IMR-90 (cell line): ENCODE data around the gene TRIP6. TPM values are rescaled to one million over a fixed set of nuclear protein-coding genes. Genes with fewer than 3 reads are reported as not detected.
A peak's percentile ranks its signal among the peaks of the same experiment; 100 is the strongest.

Source experiments
- ATAC-seq: fragments of 200-7000 bp; cut with Tn5 transposase; 2 replicates; pipeline ENCODE4 v1.9.1; 2020; ENCODE audit warnings: low read depth, mild to moderate bottlenecking, moderate library complexity
- BruUV-seq: library from RNA; stranded (reverse); fragments of 400-500 nt; replicated peaks from 2 replicates; lab custom pipeline; 2021; lab: Mats Ljungman, UMichigan
- CTCF ChIA-PET: fragments of 300-600 bp; formaldehyde crosslinking; extraction: SDS; loops from one replicate; lab custom pipeline; 2021; ENCODE audit warnings: antibody characterized with exemption; lab: Yijun Ruan, JAX
- POLR2A ChIA-PET: fragments of 300-600 bp; sonication (Branson Sonifier 250); formaldehyde crosslinking; loops from one replicate; lab custom pipeline; 2022; ENCODE audit warnings: antibody characterized with exemption; ENCODE audit not compliant: unreplicated experiment; lab: Charles Lee
- DNase-seq: peaks from one replicate; pipeline ENCODE4 v3.0.0; 2013
- H2AFZ ChIP-seq: replicated peaks from 2 replicates; pipeline ENCODE3; 2013; ENCODE audit warnings: low read length, mild to moderate bottlenecking; ENCODE audit not compliant: poor library complexity
- H2AK5ac ChIP-seq: 2 replicates; pipeline ENCODE4 v1.6.1; 2013; ENCODE audit warnings: low read depth, low read length, inconsistent platforms
- H2AK9ac ChIP-seq: replicated peaks from 2 replicates; pipeline ENCODE3; 2013; ENCODE audit warnings: mild to moderate bottlenecking, low read depth, low read length, moderate library complexity; ENCODE audit not compliant: poor library complexity
- H2BK120ac ChIP-seq: 2 replicates; pipeline ENCODE4 v1.6.1; 2013; ENCODE audit warnings: low read depth, low read length, inconsistent platforms
- H2BK15ac ChIP-seq: 3 replicates; pipeline ENCODE4 v1.6.1; 2013; ENCODE audit warnings: low read depth, low read length, inconsistent platforms
- H2BK20ac ChIP-seq: 2 replicates; pipeline ENCODE4 v1.6.1; 2013; ENCODE audit warnings: low read depth, mild to moderate bottlenecking, inconsistent platforms, low read length, moderate library complexity
- H2BK5ac ChIP-seq: 2 replicates; pipeline ENCODE4 v1.6.1; 2013; ENCODE audit warnings: mild to moderate bottlenecking, low read depth, low read length, inconsistent platforms; ENCODE audit not compliant: poor library complexity, severe bottlenecking
- H3K14ac ChIP-seq: replicated peaks from 2 replicates; pipeline ENCODE4 v1.6.1; 2013; ENCODE audit warnings: low read depth, low read length, inconsistent platforms
- H3K18ac ChIP-seq: 2 replicates; pipeline ENCODE4 v1.6.1; 2013; ENCODE audit warnings: low read depth, low read length, control low read depth
- H3K23ac ChIP-seq: 2 replicates; pipeline ENCODE4 v1.6.1; 2013; ENCODE audit warnings: low read depth, low read length, inconsistent platforms
- H3K27ac ChIP-seq: 2 replicates; pipeline ENCODE4 v1.5.1; 2013; ENCODE audit warnings: mild to moderate bottlenecking, control low read depth, low read length; ENCODE audit not compliant: insufficient read depth
- H3K27me3 ChIP-seq: 2 replicates; pipeline ENCODE4 v1.6.1; 2013; ENCODE audit warnings: low read length; ENCODE audit not compliant: control insufficient read depth, insufficient read depth
- H3K36me3 ChIP-seq: 2 replicates; pipeline ENCODE4 v1.6.1; 2013; ENCODE audit warnings: low read length, mixed read lengths; ENCODE audit not compliant: control insufficient read depth, insufficient read depth
- H3K4ac ChIP-seq: 2 replicates; pipeline ENCODE4 v1.6.1; 2013; ENCODE audit warnings: low read depth, low read length, inconsistent platforms
- H3K4me1 ChIP-seq: 2 replicates; pipeline ENCODE4 v1.6.1; 2013; ENCODE audit warnings: low read length, mixed read lengths; ENCODE audit not compliant: control insufficient read depth, insufficient read depth
- H3K4me2 ChIP-seq: 2 replicates; pipeline ENCODE4 v1.6.1; 2013; ENCODE audit warnings: low read depth, mild to moderate bottlenecking, control low read depth, low read length, moderate library complexity
- H3K4me3 ChIP-seq: 2 replicates; pipeline ENCODE4 v1.5.1; 2013; ENCODE audit warnings: low read depth, mild to moderate bottlenecking, control low read depth, low read length, moderate library complexity; ENCODE audit not compliant: insufficient read depth
- H3K56ac ChIP-seq: 2 replicates; pipeline ENCODE4 v1.6.1; 2013; ENCODE audit warnings: low read length, inconsistent platforms; ENCODE audit not compliant: insufficient read depth; ENCODE audit errors: extremely low read depth
- H3K79me1 ChIP-seq, 2 experiments: 2 replicates each; pipeline ENCODE4 v1.6.1; 2013; ENCODE audit warnings: low read length in 2 of 2, inconsistent platforms in 1 of 2, low read depth in 1 of 2
- H3K9ac ChIP-seq: 2 replicates; pipeline ENCODE4 v1.6.1; 2013; ENCODE audit warnings: low read depth, low read length, control low read depth
- H3K9me1 ChIP-seq: 2 replicates; pipeline ENCODE4 v1.6.1; 2013; ENCODE audit warnings: low read length, inconsistent platforms; ENCODE audit not compliant: insufficient read depth
- H3K9me3 ChIP-seq: 2 replicates; pipeline ENCODE4 v1.6.1; 2013; ENCODE audit warnings: low read length; ENCODE audit not compliant: control insufficient read depth, insufficient read depth
- H4K20me1 ChIP-seq: 2 replicates; pipeline ENCODE4 v1.6.1; 2013; ENCODE audit warnings: low read length, inconsistent platforms; ENCODE audit not compliant: insufficient read depth
- H4K5ac ChIP-seq: 2 replicates; pipeline ENCODE4 v1.6.1; 2013; ENCODE audit warnings: mild to moderate bottlenecking, low read depth, low read length, control low read depth
- H4K8ac ChIP-seq, 2 experiments: 2 replicates each; pipeline ENCODE4 v1.6.1; 2013; ENCODE audit warnings: low read depth in 2 of 2, low read length in 2 of 2, control low read depth in 1 of 2, inconsistent platforms in 1 of 2
- H4K91ac ChIP-seq: 2 replicates; pipeline ENCODE4 v1.6.1; 2013; ENCODE audit warnings: low read depth, low read length, inconsistent platforms; ENCODE audit not compliant: insufficient read depth
- CEBPB ChIP-seq: IDR thresholded peaks from 2 replicates; pipeline ENCODE4 v1.6.1; 2012; ENCODE audit warnings: low read depth, low read length, improper control_type of control experiment
- CHD1 ChIP-seq: IDR thresholded peaks from 2 replicates; pipeline ENCODE4 v1.6.1; 2012; ENCODE audit warnings: low read depth, low read length, improper control_type of control experiment
- MAZ ChIP-seq: IDR thresholded peaks from 2 replicates; pipeline ENCODE4 v1.6.1; 2012; ENCODE audit warnings: low read depth, mild to moderate bottlenecking, low read length, improper control_type of control experiment, moderate library complexity, borderline replicate concordance
- MXI1 ChIP-seq: IDR thresholded peaks from 2 replicates; pipeline ENCODE4 v1.6.1; 2012; ENCODE audit warnings: low read depth, mild to moderate bottlenecking, low read length, moderate library complexity, borderline replicate concordance
- NFE2L2 ChIP-seq: fragments of 150-350 bp; IDR thresholded peaks from 2 replicates; pipeline ENCODE4 v1.6.1; 2016; ENCODE audit warnings: low read depth, mild to moderate bottlenecking, low read length
- POLR2A ChIP-seq: IDR thresholded peaks from 2 replicates; pipeline ENCODE4 v1.6.1; 2012; ENCODE audit warnings: mild to moderate bottlenecking, low read depth, low read length
- RCOR1 ChIP-seq: IDR thresholded peaks from 2 replicates; pipeline ENCODE4 v1.6.1; 2012; ENCODE audit warnings: mild to moderate bottlenecking, low read length, improper control_type of control experiment; ENCODE audit not compliant: insufficient replicate concordance
- RFX5 ChIP-seq: IDR thresholded peaks from 2 replicates; pipeline ENCODE4 v1.8.0; 2012; ENCODE audit warnings: low read depth, mild to moderate bottlenecking, low read length, moderate library complexity
- SMC3 ChIP-seq: fragments of 150-350 bp; IDR thresholded peaks from 2 replicates; pipeline ENCODE4 v1.6.1; 2016; ENCODE audit warnings: low read depth, mild to moderate bottlenecking, antibody characterized with exemption, low read length, moderate library complexity
- WGBS, 2 experiments: methylation state at CpG; one replicate each; pipeline versions ENCODE4 v1.1.5 to v1.1.7; 2013; ENCODE audit warnings: missing lambda C conversion rate in 2 of 2; ENCODE audit not compliant: insufficient read length in 1 of 2; ENCODE audit errors: extremely low coverage in 2 of 2; 5-methylcytosine and 5-hydroxymethylcytosine counted together
- dilution Hi-C: fragments of 300-500 bp; cut with HindIII; formaldehyde crosslinking; loops from one replicate; pipeline ENCODE4 v1.14.3; 2018; ENCODE audit warnings: low sequenced_read_pairs; ENCODE audit not compliant: unreplicated experiment
- in situ Hi-C: fragments of 300-500 bp; cut with MboI; formaldehyde crosslinking; loops from 3 replicates; pipeline ENCODE4 v1.14.3; 2019; ENCODE audit warnings: low sequenced_read_pairs, inconsistent platforms, mixed read lengths
- intact Hi-C: fragments of 100-400 bp; cut with micrococcal nuclease; formaldehyde crosslinking; loops from 2 replicates; pipeline ENCODE4 v1.10.0; 2022
- polyA plus RNA-seq, 3 experiments: library from polyadenylated mRNA; depleted of rRNA; stranded (reverse); fragments of >200 nt; gene quantifications; 2 replicates each; pipeline ENCODE4 v1.2.3, GENCODE V29; 2012; ENCODE audit warnings: low replicate concordance in 1 of 3
- total RNA-seq: library from RNA; depleted of rRNA; stranded (reverse); fragments of >200 nt; gene quantifications from 2 replicates; pipeline ENCODE4 v1.2.3, GENCODE V29; 2012
- TF ChIP-seq, protein P1 (sequence below): conservative IDR thresholded peaks from 2 replicates; pipeline ENCODE4 v1.5.1; 2012; ENCODE audit warnings: mild to moderate bottlenecking, low read depth, low read length, improper control_type of control experiment
- TF ChIP-seq, protein P2 (sequence below): fragments of 150-350 bp; IDR thresholded peaks from 2 replicates; pipeline ENCODE4 v1.6.1; 2017; ENCODE audit warnings: mild to moderate bottlenecking, antibody characterized with exemption, low read length, low read depth

TRIP6 gene
- total and polyA plus RNA-seq, 2 of the 4 experiments (the other 2 are of a cell fraction): 36.4 to 72.3 TPM

DNA sequence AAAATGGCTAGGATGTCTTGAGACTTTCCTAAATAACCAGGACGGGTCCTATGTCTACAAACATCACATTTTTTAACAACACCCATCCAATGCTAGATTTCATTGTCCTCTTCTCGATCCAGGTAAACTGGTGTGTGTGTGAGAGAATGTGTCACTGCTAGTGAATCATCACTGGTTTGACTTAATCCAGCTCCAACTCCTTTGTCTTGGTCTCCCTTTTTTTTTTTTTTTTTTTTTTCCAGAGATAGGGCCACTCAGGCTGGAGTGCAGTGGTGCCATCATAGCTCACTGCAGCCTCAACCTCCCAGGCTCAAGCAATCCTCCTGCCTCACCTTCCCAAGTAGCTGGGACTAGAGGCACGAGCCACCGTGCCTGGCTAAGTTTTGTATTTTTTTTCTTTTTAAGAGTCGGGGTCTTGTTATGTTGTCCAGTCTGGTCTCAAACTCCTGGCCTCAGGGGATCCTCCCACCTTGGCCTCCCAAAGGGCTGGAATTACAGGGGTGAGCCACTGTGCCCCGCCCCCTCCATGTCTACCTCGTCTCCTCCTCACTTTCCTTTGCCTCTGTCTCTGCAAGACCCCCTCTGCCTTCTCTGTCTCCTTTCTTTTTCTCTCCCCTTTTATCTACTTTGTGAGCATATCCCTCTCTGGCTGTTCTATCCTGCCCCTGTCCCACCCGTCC, 24.5 kb downstream of the TRIP6 start:
- H3K4me3 ChIP-seq: no peak overlapping the region
- H2AK5ac ChIP-seq: no peak overlapping the region
- peaks cover 3% of the 10 kb centered on the region; the same call in 1 of the 2 replicates for H3K9me1 ChIP-seq
- H3K27ac ChIP-seq: no peak overlapping the region
- TF ChIP-seq MXI1 (no peak), CEBPB (no peak), MAZ (no peak), POLR2A (no peak), RCOR1 (no peak), SMC3 (no peak), CHD1 (no peak), NFE2L2 (no peak), RFX5 (no peak)
- TF ChIP-seq, protein P1, sequence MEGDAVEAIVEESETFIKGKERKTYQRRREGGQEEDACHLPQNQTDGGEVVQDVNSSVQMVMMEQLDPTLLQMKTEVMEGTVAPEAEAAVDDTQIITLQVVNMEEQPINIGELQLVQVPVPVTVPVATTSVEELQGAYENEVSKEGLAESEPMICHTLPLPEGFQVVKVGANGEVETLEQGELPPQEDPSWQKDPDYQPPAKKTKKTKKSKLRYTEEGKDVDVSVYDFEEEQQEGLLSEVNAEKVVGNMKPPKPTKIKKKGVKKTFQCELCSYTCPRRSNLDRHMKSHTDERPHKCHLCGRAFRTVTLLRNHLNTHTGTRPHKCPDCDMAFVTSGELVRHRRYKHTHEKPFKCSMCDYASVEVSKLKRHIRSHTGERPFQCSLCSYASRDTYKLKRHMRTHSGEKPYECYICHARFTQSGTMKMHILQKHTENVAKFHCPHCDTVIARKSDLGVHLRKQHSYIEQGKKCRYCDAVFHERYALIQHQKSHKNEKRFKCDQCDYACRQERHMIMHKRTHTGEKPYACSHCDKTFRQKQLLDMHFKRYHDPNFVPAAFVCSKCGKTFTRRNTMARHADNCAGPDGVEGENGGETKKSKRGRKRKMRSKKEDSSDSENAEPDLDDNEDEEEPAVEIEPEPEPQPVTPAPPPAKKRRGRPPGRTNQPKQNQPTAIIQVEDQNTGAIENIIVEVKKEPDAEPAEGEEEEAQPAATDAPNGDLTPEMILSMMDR: no peak
- TF ChIP-seq, protein P2, sequence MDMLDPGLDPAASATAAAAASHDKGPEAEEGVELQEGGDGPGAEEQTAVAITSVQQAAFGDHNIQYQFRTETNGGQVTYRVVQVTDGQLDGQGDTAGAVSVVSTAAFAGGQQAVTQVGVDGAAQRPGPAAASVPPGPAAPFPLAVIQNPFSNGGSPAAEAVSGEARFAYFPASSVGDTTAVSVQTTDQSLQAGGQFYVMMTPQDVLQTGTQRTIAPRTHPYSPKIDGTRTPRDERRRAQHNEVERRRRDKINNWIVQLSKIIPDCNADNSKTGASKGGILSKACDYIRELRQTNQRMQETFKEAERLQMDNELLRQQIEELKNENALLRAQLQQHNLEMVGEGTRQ: no peak
- no peak overlapping the region for H3K4ac ChIP-seq
- H4K5ac ChIP-seq: no peak overlapping the region
- 0 out of 3 replicates have a peak overlapping the region, but pooled peaks have one; percentile 12 for H2BK15ac ChIP-seq
- peaks cover 21% of the 10 kb centered on the region for H3K36me3 ChIP-seq
- in situ Hi-C loops (loop anchor here (5.0 to 10.0 kb wide), 2 partner anchors 166 to 393 kb away; no protein-coding TSS in a partner anchor), dilution Hi-C loops (no loop called here), intact Hi-C loops (no loop called here)
- no peak overlapping the region for H2AK9ac ChIP-seq
- peak overlapping the region; percentile 91 to 99; a peak in 3 of 4 replicates for H4K8ac ChIP-seq
- H3K56ac ChIP-seq: no peak overlapping the region
- H3K18ac ChIP-seq: no peak overlapping the region
- H3K4me1 ChIP-seq: peaks cover 16% of the 10 kb centered on the region
- H2BK5ac ChIP-seq: no peak overlapping the region
- DNase-seq: peak; percentile 34
- peaks cover 8 to 19% of the 10 kb centered on the region in 2 experiments; a peak in 3 of 4 replicates for H3K79me1 ChIP-seq
- peaks cover 17% of the 10 kb centered on the region for H3K27me3 ChIP-seq
- H3K4me2 ChIP-seq: no peak overlapping the region
- H3K14ac ChIP-seq: peak overlapping the region; percentile 50; the same call in 1 of the 2 replicates
- 100% methylated on average over 1 of the region's 8 CpGs; no CpG with 5 or more reads in 1 of the 2 experiments for WGBS, 2 experiments
- peak overlapping the region; percentile 35; the same call in 1 of the 2 replicates for H3K23ac ChIP-seq
- no peak overlapping the region for H4K91ac ChIP-seq
- no peak overlapping the region for H3K9ac ChIP-seq
- POLR2A ChIA-PET: interaction anchor here (0.6 kb wide), 2 partner anchors 233 to 313 kb away, joined by 3 to 5 read pairs; no protein-coding TSS in a partner anchor
- no peak for ATAC-seq
- H3K9me3 ChIP-seq: peaks cover 2% of the 10 kb centered on the region; the same call in 1 of the 2 replicates
- H2BK20ac ChIP-seq: no peak overlapping the region; the same call in 1 of the 2 replicates
- peaks cover 19% of the 10 kb centered on the region; the same call in 1 of the 2 replicates for H4K20me1 ChIP-seq
- CTCF ChIA-PET: no interaction called here
- no peak overlapping the region for H2BK120ac ChIP-seq
- no TSS peak for BruUV-seq
- H2AFZ ChIP-seq: peak overlapping the region; percentile 87
